Mesendoderm (in vitro differentiated cells): Measurements from ENCODE around the gene PHLDB1. TPM values are rescaled to one million over a fixed set of nuclear protein-coding genes. Genes with fewer than 3 reads are reported as not detected.

ENCODE experiments used
- DNase-seq: peaks from one replicate; pipeline ENCODE4 v3.0.0; 2013
- H2AK5ac ChIP-seq: 2 replicates; pipeline ENCODE4 v1.6.1; 2013; ENCODE audit warnings: low read length, inconsistent platforms
- H2BK120ac ChIP-seq: 2 replicates; pipeline ENCODE4 v1.6.1; 2013; ENCODE audit warnings: low read depth, mild to moderate bottlenecking, low read length, moderate library complexity, mixed read lengths
- H2BK15ac ChIP-seq: replicated peaks from 2 replicates; pipeline ENCODE4 v1.6.1; 2013; ENCODE audit warnings: low read depth, mild to moderate bottlenecking, moderate library complexity
- H2BK5ac ChIP-seq: 2 replicates; pipeline ENCODE4 v1.6.1; 2013; ENCODE audit warnings: low read length, inconsistent platforms
- H3K18ac ChIP-seq: 2 replicates; pipeline ENCODE4 v1.6.1; 2013; ENCODE audit warnings: mild to moderate bottlenecking, low read length, mixed read lengths
- H3K23ac ChIP-seq: one replicate; pipeline ENCODE4 v1.6.1; 2013; ENCODE audit warnings: low read length
- H3K27ac ChIP-seq: 2 replicates; pipeline ENCODE4 v1.5.1; 2013; ENCODE audit warnings: low read depth, mild to moderate bottlenecking, inconsistent platforms, low read length, moderate library complexity
- H3K27me3 ChIP-seq: 2 replicates; pipeline ENCODE4 v1.6.1; 2013; ENCODE audit warnings: low read length, control low read depth, mild to moderate bottlenecking, inconsistent platforms; ENCODE audit not compliant: insufficient read depth, poor library complexity
- H3K36me3 ChIP-seq: 2 replicates; pipeline ENCODE4 v1.6.1; 2013; ENCODE audit warnings: low read length, inconsistent platforms; ENCODE audit not compliant: control insufficient read depth, insufficient read depth
- H3K4ac ChIP-seq: one replicate; pipeline ENCODE4 v1.6.1; 2013; ENCODE audit warnings: low read depth, mild to moderate bottlenecking, low read length, moderate library complexity
- H3K4me1 ChIP-seq: 2 replicates; pipeline ENCODE4 v1.6.1; 2013; ENCODE audit warnings: low read depth, low read length, inconsistent platforms; ENCODE audit not compliant: control insufficient read depth
- H3K4me2 ChIP-seq: 2 replicates; pipeline ENCODE4 v1.6.1; 2013; ENCODE audit warnings: low read length
- H3K4me3 ChIP-seq: 2 replicates; pipeline ENCODE4 v1.5.1; 2013; ENCODE audit warnings: mild to moderate bottlenecking, low read length
- H3K56ac ChIP-seq: one replicate; pipeline ENCODE4 v1.6.1; 2013; ENCODE audit warnings: low read length
- H3K79me1 ChIP-seq: 2 replicates; pipeline ENCODE4 v1.6.1; 2013; ENCODE audit warnings: low read length, inconsistent platforms
- H3K79me2 ChIP-seq: 2 replicates; pipeline ENCODE4 v1.6.1; 2013; ENCODE audit warnings: mild to moderate bottlenecking, low read length; ENCODE audit not compliant: control insufficient read depth, insufficient read depth
- H3K9ac ChIP-seq: 2 replicates; pipeline ENCODE4 v1.6.1; 2013; ENCODE audit warnings: low read length, inconsistent platforms
- H4K5ac ChIP-seq: one replicate; pipeline ENCODE4 v1.6.1; 2013; ENCODE audit warnings: low read length
- H4K8ac ChIP-seq: one replicate; pipeline ENCODE4 v1.6.1; 2013; ENCODE audit warnings: low read depth, mild to moderate bottlenecking, control low read depth, low read length, moderate library complexity
- WGBS: extraction: QIAGEN DNeasy Blood & Tissue Kit; methylation state at CpG from one replicate; pipeline ENCODE4 v1.1.7; 2013; ENCODE audit warnings: low lambda C conversion rate, missing lambda C conversion rate; ENCODE audit not compliant: insufficient coverage; ENCODE audit errors: extremely low coverage; 5-methylcytosine and 5-hydroxymethylcytosine counted together
- small RNA-seq: library from polyadenylated mRNA; stranded (forward); fragments of <200 nt; extraction: miRNeasy Mini kit (QIAGEN cat#:217004); gene quantifications from one replicate; pipeline ENCODE3, GENCODE V24; 2013; ENCODE audit not compliant: insufficient read depth

Gene PHLDB1

DNA sequence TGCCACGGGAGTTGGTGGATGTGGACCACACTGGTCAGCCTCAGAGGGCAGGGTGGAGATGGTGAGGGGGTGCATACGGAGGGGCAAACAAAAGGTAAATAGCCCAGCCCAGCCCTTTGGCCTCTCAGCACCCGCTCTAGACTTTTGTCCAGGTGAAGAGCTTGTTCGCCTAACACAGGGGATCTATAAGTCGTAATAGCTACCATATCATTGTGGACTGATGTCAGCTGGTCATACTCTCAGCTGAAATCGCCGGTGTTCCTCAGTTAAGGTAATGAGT lies 99.1 kb downstream of the PHLDB1 start:
- no peaks in the 10 kb centered on the region for H3K79me2 ChIP-seq
- no peaks in the 10 kb centered on the region for H3K27me3 ChIP-seq
- no peak overlapping the region for H4K8ac ChIP-seq
- no peak overlapping the region for H2BK5ac ChIP-seq
- no peak overlapping the region for H3K4me2 ChIP-seq
- no peak overlapping the region for H3K4ac ChIP-seq
- H2BK120ac ChIP-seq = no peak overlapping the region
- no peak overlapping the region for H3K23ac ChIP-seq
- no peak overlapping the region for H3K18ac ChIP-seq
- H2BK15ac ChIP-seq = no peak overlapping the region
- no peak overlapping the region for H3K9ac ChIP-seq
- H3K79me1 ChIP-seq = no peaks in the 10 kb centered on the region
- no peak overlapping the region for H4K5ac ChIP-seq
- H3K36me3 ChIP-seq = no peaks in the 10 kb centered on the region
- H3K4me1 ChIP-seq = no peaks in the 10 kb centered on the region
- no peak overlapping the region for H3K27ac ChIP-seq
- H3K4me3 ChIP-seq = no peak overlapping the region
- H3K56ac ChIP-seq = no peak overlapping the region
- no CpG with 5 or more reads among the region's 7 CpGs for WGBS
- H2AK5ac ChIP-seq = no peak overlapping the region
- DNase-seq = no peak

Small RNAs within 50 kb of the gene (small RNA-seq; reads per million reads assigned to genes)
- not detected for gene RNU6-1157P
- gene RNU6-376P = not detected
